ENCODE data around the gene DACT1.

DNA sequence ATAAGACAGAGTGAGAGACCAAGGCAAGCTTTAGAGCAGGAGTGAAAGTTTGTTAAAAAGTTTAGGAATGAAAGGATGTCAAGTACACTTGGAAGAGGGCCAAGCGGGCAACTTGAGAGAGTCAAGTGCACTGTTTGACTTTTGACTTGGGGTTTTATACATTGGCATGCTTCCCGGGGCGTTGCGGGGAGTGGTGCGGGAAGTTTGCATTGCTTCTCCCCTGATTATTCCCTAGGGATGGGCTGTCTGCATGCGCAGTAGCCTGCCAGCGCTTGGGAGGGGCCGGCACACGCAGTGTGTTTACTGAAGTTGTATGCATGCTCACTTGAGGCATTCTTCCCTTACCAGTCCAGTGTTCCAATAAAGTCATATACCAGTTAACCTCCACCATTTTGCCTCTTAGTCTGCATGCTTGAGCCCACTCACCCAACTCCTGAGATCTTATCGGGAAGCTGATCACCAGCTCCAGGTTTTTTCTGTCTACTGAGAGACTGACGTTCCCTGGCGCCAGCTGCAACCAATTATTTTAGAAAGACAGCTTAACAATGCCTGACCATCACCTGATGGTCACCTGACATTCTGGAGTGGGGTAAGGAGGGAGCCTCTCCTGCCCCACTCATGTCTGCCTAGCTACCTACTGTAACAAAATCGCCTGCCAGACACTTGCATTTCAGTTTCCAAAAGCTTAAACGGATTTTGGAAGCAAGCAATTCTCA is 53.2 kb downstream of the DACT1 start:
- TF ChIP-seq, protein P1, sequence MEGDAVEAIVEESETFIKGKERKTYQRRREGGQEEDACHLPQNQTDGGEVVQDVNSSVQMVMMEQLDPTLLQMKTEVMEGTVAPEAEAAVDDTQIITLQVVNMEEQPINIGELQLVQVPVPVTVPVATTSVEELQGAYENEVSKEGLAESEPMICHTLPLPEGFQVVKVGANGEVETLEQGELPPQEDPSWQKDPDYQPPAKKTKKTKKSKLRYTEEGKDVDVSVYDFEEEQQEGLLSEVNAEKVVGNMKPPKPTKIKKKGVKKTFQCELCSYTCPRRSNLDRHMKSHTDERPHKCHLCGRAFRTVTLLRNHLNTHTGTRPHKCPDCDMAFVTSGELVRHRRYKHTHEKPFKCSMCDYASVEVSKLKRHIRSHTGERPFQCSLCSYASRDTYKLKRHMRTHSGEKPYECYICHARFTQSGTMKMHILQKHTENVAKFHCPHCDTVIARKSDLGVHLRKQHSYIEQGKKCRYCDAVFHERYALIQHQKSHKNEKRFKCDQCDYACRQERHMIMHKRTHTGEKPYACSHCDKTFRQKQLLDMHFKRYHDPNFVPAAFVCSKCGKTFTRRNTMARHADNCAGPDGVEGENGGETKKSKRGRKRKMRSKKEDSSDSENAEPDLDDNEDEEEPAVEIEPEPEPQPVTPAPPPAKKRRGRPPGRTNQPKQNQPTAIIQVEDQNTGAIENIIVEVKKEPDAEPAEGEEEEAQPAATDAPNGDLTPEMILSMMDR (IDR thresholded peaks at IDR 0.05), result no peak
- TF ChIP-seq JUND (IDR thresholded peaks at IDR 0.05) (no peak), RAD21 (IDR thresholded peaks at IDR 0.05; ENCODE audit: low read length) (no peak), POLR2AphosphoS5 (IDR thresholded peaks at IDR 0.05; ENCODE audit: low read depth, low read length) (no peak), EP300 (IDR thresholded peaks at IDR 0.05; ENCODE audit: borderline replicate concordance in 1 of 2, low read depth in 1 of 2, low read length in 1 of 2) (no peak), RCOR1 (IDR thresholded peaks at IDR 0.05; ENCODE audit: low read length) (no peak), RFX5 (IDR thresholded peaks at IDR 0.05; ENCODE audit: low read length) (no peak)
- TF ChIP-seq, protein P2, sequence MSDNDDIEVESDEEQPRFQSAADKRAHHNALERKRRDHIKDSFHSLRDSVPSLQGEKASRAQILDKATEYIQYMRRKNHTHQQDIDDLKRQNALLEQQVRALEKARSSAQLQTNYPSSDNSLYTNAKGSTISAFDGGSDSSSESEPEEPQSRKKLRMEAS (IDR thresholded peaks at IDR 0.05; ENCODE audit: low read depth), result no peak
- TF ChIP-seq, protein P3, sequence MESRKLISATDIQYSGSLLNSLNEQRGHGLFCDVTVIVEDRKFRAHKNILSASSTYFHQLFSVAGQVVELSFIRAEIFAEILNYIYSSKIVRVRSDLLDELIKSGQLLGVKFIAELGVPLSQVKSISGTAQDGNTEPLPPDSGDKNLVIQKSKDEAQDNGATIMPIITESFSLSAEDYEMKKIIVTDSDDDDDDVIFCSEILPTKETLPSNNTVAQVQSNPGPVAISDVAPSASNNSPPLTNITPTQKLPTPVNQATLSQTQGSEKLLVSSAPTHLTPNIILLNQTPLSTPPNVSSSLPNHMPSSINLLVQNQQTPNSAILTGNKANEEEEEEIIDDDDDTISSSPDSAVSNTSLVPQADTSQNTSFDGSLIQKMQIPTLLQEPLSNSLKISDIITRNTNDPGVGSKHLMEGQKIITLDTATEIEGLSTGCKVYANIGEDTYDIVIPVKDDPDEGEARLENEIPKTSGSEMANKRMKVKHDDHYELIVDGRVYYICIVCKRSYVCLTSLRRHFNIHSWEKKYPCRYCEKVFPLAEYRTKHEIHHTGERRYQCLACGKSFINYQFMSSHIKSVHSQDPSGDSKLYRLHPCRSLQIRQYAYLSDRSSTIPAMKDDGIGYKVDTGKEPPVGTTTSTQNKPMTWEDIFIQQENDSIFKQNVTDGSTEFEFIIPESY (IDR thresholded peaks at IDR 0.05; ENCODE audit: borderline replicate concordance, low read depth), result no peak

Measured in SK-N-SH (cell line).